HCEC 1CT (cell line): Measurements from ENCODE around the gene RPS2.
"Not testable (repeated sequence)": the region's sequence is repeated elsewhere in the genome, so short reads cannot be mapped to it uniquely, and the experiment has no call there.

Experiments used
- DNase-seq: peaks from one replicate; pipeline ENCODE4 v3.0.0-alpha.2; 2017

RPS2 gene

GRCh38 chr16:1962161-1963153 is 2.2 kb downstream of the RPS2 start:
- DNase-seq, result not testable (repeated sequence)

GRCh38 chr16:1961651-1962067 is 3.0 kb downstream of the RPS2 start:
- DNase-seq, result no peak

DNA sequence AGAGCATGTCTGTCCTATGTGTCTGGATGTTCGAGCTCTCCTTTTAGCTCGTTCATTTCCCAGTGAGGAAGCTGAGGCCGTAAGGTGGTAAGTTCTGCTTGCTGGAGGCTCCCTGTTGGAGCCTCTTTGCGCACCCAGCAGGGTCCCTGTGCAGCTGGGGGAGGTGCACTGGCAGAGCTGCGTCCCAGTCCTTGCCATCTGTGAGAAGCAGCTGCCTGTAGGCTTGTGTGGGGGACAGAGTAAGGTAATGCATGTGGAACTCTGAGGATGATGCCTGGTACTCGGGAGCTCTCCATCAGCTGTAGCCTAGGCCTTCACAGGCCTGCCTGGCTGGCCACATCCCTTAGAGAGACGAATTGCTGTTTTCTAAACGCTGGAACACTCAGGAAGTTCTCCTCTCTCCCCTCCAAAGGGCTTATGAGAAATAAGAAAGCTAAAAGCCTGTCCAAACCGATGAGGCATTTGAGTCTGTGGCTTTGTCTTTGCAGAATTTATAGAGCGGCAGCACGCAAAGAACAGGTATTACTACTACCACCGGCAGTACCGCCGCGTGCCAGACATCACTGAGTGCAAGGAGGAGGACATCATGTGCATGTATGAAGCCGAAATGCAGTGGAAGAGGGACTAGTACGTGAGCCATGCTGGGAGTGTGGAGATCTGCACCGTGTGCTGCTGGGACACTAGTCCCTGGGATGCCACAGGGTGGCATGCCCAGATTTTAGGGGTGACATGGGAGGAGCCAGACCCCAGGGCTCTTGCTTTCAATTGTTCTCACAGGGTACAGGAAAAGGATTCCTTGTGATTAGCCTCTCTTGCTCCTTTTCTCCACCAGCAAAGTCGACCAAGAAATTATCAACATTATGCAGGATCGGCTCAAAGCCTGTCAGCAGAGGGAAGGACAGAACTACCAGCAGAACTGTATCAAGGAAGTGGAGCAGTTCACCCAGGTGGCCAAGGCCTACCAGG is 3.7 kb downstream of the RPS2 start:
- DNase-seq, result peak; percentile 46

GRCh38 chr16:1959269-1960039 is 5.2 kb downstream of the RPS2 start, which contains the start of gene NDUFB10:
NDUFB10 (plus strand) TSS chr16:1959538; CDS start chr16:1959625, 87 bp downstream.
- DNase-seq, result peak; percentile 90

- no peak for DNase-seq
Observed at GRCh38 chr16:1958715-1959268, 5.8 kb downstream of the RPS2 start.

DNA sequence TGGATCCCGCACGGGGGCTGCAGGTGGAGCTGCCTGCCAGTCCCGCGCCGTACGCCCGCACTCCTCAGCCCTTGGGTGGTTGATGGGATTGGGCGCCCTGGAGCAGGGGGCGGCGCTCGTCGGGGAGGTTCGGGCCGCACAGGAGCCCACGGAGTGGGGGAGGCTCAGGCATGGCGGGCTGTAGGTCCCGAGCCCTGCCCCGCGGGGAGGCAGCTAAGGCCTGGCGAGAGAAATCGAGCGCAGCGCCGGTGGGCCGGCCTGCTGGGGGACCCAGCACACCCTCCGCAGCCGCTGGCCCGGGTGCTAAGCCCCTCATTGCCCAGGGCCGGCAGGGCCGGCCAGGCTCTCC is 6.5 kb downstream of the RPS2 start:
- not testable (repeated sequence) for DNase-seq

GRCh38 chr16:1957434-1958142 is 7.0 kb downstream of the RPS2 start:
- DNase-seq, result not testable (repeated sequence)

GRCh38 chr16:1953734-1954133 is 10.9 kb downstream of the RPS2 start:
- no peak for DNase-seq

DNA sequence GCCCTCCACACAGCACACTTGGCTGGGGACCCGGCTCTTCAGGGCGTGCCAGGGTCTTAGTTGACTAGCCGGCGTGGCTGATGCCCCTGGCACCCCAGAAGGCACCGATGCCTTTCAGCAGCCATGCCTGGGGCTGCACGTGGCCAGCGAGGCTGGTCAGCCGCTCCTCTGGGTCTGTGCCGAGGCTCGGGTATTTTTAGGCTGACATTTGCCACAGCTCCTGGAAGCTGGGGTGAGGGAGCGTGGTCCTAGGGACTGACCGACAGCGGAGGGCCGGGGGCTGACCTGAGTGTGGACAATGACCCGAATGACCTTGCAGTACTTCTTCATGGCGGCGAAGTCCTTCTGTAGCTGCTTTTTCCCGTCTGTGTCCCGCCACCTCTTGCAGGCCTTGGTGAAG is 14.1 kb downstream of the RPS2 start:
- DNase-seq, result no peak

GRCh38 chr16:1950047-1950446 is 14.6 kb downstream of the RPS2 start:
- no peak for DNase-seq

DNA sequence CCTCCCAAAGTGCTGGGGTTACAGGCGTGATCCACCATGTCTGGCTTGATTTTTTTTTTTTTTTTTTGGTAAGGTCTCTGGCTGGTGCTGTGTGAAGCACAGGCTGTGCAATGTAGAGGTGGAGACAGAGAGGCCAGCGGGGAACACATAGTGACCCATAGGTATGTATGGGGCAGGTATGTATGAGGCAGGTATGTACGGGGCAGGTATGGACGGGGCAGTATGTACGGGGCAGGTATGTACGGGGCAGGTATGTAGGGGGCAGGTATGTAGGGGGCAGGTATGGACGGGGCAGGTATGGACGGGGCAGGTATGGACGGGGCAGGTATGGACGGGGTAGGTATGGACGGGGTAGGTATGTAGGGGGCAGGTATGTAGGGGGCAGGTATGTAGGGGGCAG is 15.1 kb downstream of the RPS2 start:
- DNase-seq, result no peak

GRCh38 chr16:1947369-1947670 is 17.3 kb downstream of the RPS2 start:
- no peak for DNase-seq

DNA sequence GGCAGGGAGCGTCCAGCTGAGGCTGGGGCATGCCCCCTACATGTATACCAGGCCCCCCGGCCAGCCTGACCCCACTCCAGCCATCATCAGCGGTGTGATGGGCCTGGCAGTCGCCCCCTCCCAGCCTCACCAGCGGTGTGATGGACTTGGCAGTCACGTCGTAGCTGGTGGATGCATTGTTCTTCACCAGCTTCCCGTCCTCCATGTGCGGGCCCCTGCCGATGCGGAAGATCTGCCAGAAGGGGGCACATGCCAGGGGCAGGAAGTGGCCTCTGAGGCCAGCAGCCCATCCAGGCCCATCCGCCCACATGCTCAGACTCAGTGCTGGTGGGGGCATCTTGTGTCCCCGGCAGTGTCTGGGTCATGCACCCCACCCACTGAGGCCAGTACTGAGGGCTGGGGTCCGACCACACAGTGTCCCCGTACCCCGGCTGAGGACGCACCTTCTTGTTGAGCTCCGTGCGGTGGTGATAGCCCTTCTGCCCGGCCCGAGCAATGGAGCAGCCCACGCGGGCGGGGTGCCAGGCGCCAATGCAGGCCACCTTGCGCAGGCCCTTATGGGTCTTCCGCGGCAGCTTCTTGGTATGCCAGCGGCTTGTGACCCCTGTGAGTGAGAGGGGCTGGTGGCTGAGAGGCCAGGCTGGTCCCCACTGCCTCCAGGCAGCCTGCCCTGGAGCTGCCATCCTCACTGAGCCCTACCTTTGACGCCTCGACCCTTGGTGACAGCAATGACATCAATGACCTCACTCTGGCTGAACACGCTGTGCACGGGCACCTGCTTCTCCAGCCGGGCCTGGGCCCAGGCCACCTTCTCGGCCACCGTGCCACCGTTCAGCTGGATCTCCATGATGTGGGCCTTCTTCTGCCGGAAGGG is 17.9 kb downstream of the RPS2 start:
- DNase-seq, result no peak

DNA sequence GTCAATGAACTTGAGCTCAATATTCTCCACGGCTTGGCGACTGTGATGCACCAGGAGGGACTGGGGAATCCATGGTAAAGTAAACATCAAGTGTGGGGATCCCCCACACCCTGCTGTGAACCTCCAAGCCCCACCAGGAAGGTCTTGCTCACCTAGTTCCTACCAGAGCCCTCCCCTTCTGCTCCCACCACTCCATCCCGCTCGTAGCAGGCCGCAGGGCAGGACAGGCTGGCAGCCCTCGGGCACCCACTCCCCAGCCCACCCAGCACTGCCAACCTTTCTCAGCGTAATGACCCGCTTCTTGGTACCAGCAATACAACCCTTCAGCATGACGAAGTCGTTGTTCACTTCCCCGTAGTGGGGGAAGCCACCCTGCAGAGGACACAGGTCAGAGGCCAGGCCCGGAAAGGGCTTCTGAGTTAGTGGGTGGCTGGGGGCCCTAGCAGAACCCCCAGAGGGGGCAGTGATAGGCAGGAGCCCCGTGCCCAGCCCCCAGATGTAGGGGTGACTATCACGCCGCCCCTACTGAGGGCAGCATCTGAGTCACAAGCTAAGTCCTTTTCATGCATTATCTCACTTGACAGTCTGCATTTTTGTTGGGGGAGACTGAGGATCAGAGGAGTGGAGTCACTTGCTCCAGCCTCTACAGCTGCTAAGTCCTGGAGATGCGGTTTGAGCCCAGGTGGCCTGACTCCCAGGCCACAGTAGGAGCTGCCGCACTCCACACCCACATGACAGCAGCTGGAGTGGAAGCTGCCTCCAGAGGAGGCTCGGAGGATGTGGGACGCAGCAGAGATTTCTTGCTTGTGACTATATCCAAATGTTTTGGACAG is 18.9 kb downstream of the RPS2 start:
- no peak for DNase-seq

DNA sequence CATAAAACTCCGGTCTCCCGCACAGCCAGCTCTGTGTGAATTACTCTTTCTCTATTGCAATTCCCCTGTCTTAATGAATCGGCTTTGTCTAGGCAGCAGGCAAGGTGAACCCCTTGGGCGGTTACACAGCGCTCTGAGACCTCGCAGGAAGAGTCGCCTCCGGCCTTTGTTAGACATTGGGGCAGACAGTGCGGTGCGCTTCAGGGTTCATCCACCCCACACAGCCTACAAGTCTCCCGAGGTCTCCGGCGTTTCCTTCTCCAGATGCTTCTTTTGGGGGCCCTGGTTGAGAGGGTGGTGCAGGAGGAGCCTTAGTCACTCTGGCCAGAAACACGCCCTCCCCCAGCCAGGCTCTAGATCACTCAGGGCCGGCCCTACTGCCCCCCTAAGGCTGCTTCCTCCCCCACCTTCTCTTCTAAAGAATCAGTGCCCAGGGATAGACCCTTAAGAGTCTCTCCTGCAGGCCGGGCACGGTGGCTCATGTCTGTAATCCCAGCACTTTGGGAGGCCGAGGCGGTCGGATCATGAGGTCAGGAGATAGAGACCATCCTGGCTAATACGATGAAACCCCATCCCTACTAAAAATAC is 19.9 kb downstream of the RPS2 start:
- DNase-seq, result no peak

GRCh38 chr16:1942810-1943726 is 21.6 kb downstream of the RPS2 start, which contains the start of gene MSRB1:
MSRB1 (minus strand) TSS chr16:1943199; CDS start chr16:1943156, 43 bp downstream.
- peak; percentile 95 for DNase-seq

DNA sequence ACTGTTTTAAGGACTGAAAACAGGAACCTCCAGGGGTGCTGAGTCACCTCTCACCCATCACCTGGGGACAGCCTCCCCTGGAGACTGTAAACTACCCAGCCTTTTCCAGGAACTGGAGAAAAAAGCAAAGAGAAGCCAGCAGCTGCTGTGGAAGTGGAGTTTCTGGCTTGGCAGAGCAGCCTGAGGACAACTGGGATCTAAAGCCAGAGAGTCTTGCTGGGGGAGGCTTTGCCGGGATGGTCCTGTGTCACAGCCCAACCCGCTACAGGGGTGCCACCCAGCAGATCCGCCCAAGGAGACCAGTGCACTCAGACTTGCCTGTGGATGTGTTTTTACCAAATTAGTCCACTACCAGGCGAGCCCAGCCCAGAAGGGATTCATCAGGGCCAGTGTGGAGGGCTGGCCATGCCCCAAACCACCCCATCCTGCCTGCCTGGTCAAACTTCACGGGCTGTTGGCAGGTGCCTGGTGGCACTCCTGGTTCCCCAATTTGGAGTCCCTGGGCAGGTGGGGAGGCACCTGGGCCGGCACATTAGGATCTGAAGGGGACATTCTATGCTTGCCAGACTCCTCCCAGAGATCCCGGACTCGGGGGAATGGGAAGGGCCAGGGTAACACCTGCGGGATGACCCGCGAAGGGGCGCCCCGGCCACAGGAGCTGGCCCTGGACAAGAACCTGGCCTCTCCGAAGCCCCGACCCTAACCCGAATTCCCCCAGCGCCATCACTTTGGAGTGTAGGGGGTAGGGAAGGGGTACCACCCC is 22.4 kb downstream of the RPS2 start:
- DNase-seq, result no peak
